Fibroblast of lung (primary cell): ENCODE results near the gene ZYG11B.

ENCODE experiments used
- EZH2 ChIP-seq: IDR thresholded peaks from 2 replicates; pipeline ENCODE4 v1.5.1; 2012; ENCODE audit warnings: low read length, control low read depth, mild to moderate bottlenecking; ENCODE audit errors: missing control alignments
- TF ChIP-seq, protein P1 (sequence below), 2 donors: IDR thresholded peaks in 1 of 2; conservative IDR thresholded peaks in 1 of 2; 1 replicate in 1 of 2; 2 replicates in 1 of 2; pipeline ENCODE4 v1.5.1; 2011 to 2012; ENCODE audit warnings: low read length in 2 of 2, control low read depth in 1 of 2, inconsistent platforms in 1 of 2, low read depth in 1 of 2, mild to moderate bottlenecking in 1 of 2

DNA sequence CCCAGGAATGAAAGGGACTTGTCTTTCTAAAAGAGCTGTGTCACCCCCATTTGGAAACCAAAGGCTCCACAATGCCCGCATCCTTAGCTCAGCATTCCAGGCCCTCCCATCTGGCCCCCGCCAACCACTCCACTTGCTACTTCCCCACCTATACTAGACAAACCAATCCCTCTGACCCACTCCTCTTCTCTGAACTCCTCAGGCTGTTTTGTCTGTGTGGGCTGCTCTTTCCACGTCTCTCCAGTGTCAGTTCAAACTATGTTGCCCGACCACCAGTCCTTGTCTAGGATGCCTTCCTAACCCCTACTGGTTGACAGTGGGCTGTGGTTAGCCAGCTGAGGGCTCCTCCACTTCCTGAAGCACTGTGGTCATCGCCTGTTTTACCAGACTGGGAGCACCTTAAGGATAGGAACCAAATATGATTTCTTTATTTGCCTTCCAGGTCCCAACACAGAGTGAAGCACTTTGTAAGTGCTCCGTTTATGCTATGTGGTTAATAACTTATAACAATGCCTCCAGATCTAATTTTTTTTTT is 20.1 kb upstream of the ZYG11B start:
- TF ChIP-seq, protein P1, sequence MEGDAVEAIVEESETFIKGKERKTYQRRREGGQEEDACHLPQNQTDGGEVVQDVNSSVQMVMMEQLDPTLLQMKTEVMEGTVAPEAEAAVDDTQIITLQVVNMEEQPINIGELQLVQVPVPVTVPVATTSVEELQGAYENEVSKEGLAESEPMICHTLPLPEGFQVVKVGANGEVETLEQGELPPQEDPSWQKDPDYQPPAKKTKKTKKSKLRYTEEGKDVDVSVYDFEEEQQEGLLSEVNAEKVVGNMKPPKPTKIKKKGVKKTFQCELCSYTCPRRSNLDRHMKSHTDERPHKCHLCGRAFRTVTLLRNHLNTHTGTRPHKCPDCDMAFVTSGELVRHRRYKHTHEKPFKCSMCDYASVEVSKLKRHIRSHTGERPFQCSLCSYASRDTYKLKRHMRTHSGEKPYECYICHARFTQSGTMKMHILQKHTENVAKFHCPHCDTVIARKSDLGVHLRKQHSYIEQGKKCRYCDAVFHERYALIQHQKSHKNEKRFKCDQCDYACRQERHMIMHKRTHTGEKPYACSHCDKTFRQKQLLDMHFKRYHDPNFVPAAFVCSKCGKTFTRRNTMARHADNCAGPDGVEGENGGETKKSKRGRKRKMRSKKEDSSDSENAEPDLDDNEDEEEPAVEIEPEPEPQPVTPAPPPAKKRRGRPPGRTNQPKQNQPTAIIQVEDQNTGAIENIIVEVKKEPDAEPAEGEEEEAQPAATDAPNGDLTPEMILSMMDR (conservative IDR thresholded peaks at IDR 0.05 in 1 of 2, IDR thresholded peaks at IDR 0.05 in 1 of 2; ENCODE audit: low read depth in 1 of 2, low read length in 2 of 2), result no peak
- no peak for TF ChIP-seq EZH2
